IgD-negative memory B cell (primary cell): ENCODE results near the gene ZBP1. TPM values are rescaled to one million over a fixed set of nuclear protein-coding genes. Genes with fewer than 3 reads are reported as not detected.
A peak's percentile ranks its signal among the peaks of the same experiment; 100 is the strongest.
"Not testable (repeated sequence)": the region's sequence is repeated elsewhere in the genome, so short reads cannot be mapped to it uniquely, and the experiment has no call there.

ENCODE experiments used
- H3K27ac Mint-ChIP-seq, 3 donors: one replicate each; pipeline ENCODE4 v1.8.0; 2020 to 2022; ENCODE audit warnings: mild to moderate bottlenecking in 3 of 3, mixed read lengths in 3 of 3, moderate library complexity in 1 of 3
- H3K27me3 Mint-ChIP-seq: one replicate; pipeline ENCODE4 v1.8.0; 2021; ENCODE audit warnings: mixed read lengths
- H3K36me3 Mint-ChIP-seq: one replicate; pipeline ENCODE4 v1.8.0; 2020; ENCODE audit warnings: mild to moderate bottlenecking, mixed read lengths
- H3K4me1 Mint-ChIP-seq, 3 donors: one replicate each; pipeline ENCODE4 v1.8.0; 2020 to 2022; ENCODE audit warnings: mixed read lengths in 3 of 3, mild to moderate bottlenecking in 1 of 3
- H3K4me3 Mint-ChIP-seq, 4 donors: one replicate each; pipeline ENCODE4 v1.8.0; 2020 to 2022; ENCODE audit warnings: mild to moderate bottlenecking in 4 of 4, mixed read lengths in 4 of 4, moderate library complexity in 3 of 4
- H3K9me3 Mint-ChIP-seq, 3 donors: one replicate each; pipeline ENCODE4 v1.8.0; 2020 to 2021; ENCODE audit warnings: mixed read lengths in 3 of 3, mild to moderate bottlenecking in 1 of 3
- polyA plus RNA-seq: library from polyadenylated mRNA; unstranded; fragments of 300-500 nt; fragmentation: Illumina TruSeq; gene quantifications from one replicate; pipeline ENCODE4 v1.2.3, GENCODE V29; 2021

ZBP1 gene
- polyA plus RNA-seq, 1 donor from 2014 or later: 29.6 TPM

DNA sequence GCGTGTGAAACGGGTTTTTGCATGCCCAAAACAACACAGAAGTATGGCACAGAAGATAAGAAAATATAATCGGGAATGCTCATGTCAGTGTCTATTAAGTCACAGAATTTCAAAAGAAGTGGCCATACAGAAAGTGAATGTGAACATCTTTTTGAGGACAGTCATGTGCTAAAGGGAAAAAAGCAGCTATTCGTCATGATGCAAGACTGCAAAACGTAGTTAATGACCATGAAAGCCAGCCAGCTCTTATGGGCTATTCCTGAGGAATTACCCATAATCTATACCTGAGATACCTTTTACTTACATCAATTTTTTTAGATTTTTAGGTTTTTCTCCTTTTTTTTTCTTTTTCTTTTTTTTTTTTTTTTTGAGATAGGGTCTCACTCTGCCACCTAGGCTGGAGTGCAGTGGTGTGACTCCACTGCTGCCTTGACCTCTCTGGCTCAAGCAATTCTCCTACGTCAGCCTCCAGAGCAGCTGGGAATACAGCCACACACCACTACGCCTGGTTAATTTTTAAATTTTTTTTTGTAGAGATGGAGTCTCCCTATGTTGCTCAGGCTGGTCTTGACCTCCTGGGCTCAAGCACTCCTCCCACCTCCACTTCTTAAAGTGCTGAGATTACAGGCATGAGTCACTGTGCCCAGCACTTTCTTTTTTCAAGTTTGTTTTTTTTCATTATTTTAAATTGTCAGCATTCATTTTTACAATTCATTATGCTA is 18.1 kb upstream of the ZBP1 start:
- no peak overlapping the region for H3K4me3 Mint-ChIP-seq
- H3K27me3 Mint-ChIP-seq: peaks cover 30% of the 10 kb centered on the region
- peaks cover 0 to 8% (median 0%) of the 10 kb centered on the region in 3 donors for H3K4me1 Mint-ChIP-seq
- H3K36me3 Mint-ChIP-seq: peaks cover 5% of the 10 kb centered on the region
- H3K9me3 Mint-ChIP-seq: peaks cover 0 to 39% (median 26%) of the 10 kb centered on the region in 3 donors
- no peak overlapping the region for H3K27ac Mint-ChIP-seq

DNA sequence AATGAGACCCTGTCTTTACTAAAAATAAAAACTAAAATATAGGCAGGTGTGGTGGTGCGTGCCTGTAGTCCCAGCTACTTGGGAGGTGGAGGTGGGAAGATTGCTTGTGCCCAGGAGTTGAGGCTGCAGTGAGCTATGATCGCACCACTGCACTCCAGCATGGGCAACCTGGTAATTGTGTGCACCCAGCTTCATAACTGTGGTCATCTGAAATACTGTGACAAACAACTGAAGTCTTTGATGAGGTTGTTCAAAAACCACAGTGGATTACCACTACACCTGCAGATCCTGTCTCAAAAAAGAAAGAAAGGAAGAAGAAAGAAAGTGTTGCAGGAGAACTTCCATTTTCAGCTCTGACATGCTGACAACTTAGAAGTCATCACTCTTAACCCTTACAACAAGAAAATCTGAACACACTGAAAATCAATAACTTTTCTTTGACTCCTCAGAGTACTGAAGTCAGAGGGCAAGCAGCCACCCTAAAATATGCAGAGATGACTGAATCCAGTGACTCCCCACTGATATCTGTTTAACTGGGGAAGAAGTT is 13.8 kb upstream of the ZBP1 start:
- Mint-ChIP-seq H3K9me3 (peaks cover 3 to 33% (median 30%) of the 10 kb centered on the region in 3 donors), H3K4me3 (no peak overlapping the region), H3K36me3 (peaks cover 5% of the 10 kb centered on the region), H3K4me1 (peaks cover 2 to 20% (median 13%) of the 10 kb centered on the region in 3 donors), H3K27me3 (peaks cover 39% of the 10 kb centered on the region), H3K27ac (no peak overlapping the region)

DNA sequence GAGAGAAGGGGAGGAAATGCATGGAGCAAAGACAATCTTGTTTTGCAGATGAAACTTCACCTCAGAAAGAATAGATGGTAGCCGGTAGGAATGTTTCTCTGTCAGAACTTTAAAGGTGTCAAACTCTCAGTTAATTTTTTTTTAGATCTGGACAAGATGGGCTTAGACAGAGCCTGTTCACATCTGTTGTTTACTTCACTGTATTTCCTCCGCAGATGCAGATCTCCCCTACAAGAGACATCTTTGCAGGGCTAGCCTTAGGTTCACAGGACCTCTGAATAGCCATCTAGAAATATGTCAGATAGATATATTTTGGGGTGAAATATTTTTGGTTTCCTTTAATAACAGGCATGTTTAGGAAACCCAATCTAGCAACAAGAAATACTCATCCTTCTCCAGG is 12.1 kb upstream of the ZBP1 start:
- Mint-ChIP-seq H3K9me3 (peaks cover 3 to 26% (median 25%) of the 10 kb centered on the region in 3 donors), H3K4me1 (peaks cover 9 to 29% (median 13%) of the 10 kb centered on the region in 3 donors), H3K4me3 (no peak overlapping the region), H3K27me3 (peaks cover 39% of the 10 kb centered on the region), H3K36me3 (peaks cover 5% of the 10 kb centered on the region), H3K27ac (no peak overlapping the region)

DNA sequence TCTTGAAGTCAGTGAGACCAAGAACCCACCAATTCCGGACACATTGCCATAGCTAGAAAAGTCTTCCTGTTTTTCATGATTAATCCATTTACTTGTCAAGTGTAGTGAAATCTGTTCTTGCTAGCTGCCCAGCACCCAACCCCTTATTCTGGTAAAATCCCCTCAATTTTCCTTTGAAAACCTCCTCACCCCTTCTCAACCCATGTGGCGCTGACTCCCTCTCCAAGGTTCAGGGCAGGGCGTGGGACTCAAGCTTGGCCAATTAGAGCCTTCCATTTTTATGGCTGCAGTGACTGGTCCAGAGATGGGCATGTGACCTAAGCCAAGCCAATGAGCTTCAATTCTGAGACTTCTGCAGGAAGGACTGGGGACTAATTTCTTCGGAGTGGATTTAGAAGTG is 9.8 kb upstream of the ZBP1 start:
- peak overlapping the region; percentile 73 to 94 (median 89) for H3K27ac Mint-ChIP-seq
- H3K9me3 Mint-ChIP-seq: peaks cover 5 to 6% (median 5%) of the 10 kb centered on the region in 3 donors
- peaks cover 9 to 36% (median 13%) of the 10 kb centered on the region in 3 donors for H3K4me1 Mint-ChIP-seq
- peak overlapping the region; percentile 82 to 94 (median 92) for H3K4me3 Mint-ChIP-seq
- peaks cover 28% of the 10 kb centered on the region for H3K27me3 Mint-ChIP-seq
- peaks cover 2% of the 10 kb centered on the region for H3K36me3 Mint-ChIP-seq

DNA sequence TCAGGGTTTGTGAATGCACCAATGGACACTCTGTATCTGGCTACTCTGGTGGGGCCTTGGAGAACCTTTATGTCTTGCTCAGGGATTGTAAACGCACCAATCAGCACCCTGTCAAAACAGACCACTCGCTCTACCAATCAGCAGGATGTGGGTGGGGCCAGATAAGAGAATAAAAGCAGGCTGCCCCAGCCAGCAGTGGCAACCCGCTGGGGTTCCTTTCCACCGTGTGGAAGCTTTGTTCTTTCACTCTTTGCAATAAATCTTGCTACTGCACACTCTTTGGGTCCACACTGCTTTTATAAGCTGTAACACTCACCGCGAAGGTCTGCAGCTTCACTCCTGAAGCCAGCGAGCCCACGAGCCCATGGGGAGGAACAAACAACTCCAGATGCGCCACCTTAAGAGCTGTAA is 9.3 kb upstream of the ZBP1 start:
- not testable (repeated sequence) for H3K9me3 Mint-ChIP-seq, H3K36me3 Mint-ChIP-seq
- peaks cover 23% of the 10 kb centered on the region for H3K27me3 Mint-ChIP-seq
- peaks cover 9 to 36% (median 13%) of the 10 kb centered on the region in 3 donors for H3K4me1 Mint-ChIP-seq
- H3K27ac Mint-ChIP-seq: peak overlapping the region; percentile 73 to 94 (median 89)
- peak overlapping the region; percentile 82 to 94 (median 92) for H3K4me3 Mint-ChIP-seq

DNA sequence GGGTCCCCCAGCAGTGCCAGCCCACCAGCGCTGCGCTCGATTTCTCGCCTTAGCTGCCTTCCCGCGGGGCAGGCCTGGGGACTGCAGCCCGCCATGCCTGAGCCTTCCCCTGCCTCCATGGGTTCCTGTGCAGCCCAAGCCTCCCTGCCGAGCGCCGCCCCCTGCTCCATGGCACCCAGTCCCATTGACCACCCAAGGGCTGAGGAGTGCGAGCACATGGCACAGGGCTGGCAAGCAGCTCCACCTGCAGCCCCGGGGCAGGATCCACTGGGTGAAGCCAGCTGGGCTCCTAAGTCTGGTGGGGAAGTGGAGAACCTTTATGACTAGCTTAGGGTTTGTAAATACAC is 8.7 kb upstream of the ZBP1 start:
- Mint-ChIP-seq H3K27ac (peak overlapping the region; percentile 73 to 94 (median 89)), H3K4me1 (peaks cover 9 to 31% (median 13%) of the 10 kb centered on the region in 3 donors), H3K27me3 (peaks cover 17% of the 10 kb centered on the region), H3K4me3 (peak overlapping the region in 3 of 4 donors; percentile 24 to 94 (median 82))
- not testable (repeated sequence) for H3K9me3 Mint-ChIP-seq, H3K36me3 Mint-ChIP-seq

DNA sequence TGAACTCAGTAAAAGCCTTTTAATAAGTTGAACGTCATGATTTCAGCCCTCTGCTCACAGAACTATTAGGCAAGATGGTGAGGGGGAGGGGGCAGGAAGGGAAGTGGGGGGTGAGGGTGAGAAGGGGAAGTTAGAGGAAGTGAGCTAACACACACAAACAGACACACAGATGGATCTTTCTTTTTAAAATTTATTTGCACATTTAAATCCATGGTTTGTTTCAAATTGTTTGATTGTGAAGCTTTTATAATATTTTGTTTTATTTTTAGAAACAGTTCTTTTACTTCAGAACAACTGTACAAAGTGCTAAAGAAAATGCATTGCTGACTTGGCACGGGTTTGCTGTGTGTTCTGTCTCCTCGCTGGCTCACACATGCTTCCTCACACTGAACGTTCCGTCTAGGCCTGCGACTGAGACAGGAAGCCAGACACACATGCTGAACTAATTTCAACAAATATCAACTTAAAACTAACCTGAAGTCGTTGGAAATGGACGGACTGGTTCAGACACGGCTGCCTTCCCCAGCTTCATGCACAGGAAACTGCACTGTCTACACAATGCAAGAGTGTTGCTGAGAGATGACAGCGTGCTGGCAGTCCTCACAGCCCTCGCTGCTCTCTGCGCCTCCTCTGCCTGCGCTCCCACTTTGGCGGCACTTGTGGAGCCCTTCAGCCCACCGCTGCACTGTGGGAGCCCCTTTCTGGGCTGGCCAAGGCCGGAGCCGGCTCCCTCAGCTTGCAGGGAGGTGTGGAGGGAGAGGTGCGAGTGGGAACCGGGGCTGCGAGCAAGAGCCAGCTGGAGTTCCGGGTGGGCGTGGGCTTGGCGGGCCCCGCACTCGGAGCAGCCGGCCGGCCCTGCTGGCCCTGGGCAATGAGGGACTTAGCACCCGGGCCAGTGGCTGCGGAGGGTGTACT is 8.1 kb upstream of the ZBP1 start:
- Mint-ChIP-seq H3K4me1 (peaks cover 9 to 28% (median 13%) of the 10 kb centered on the region in 3 donors), H3K27me3 (peaks cover 16% of the 10 kb centered on the region), H3K9me3 (peaks cover 4 to 5% (median 5%) of the 10 kb centered on the region in 3 donors), H3K27ac (peak overlapping the region; percentile 47 to 94 (median 86)), H3K4me3 (peak overlapping the region; percentile 30 to 85 (median 74)), H3K36me3 (peaks cover 2% of the 10 kb centered on the region)

DNA sequence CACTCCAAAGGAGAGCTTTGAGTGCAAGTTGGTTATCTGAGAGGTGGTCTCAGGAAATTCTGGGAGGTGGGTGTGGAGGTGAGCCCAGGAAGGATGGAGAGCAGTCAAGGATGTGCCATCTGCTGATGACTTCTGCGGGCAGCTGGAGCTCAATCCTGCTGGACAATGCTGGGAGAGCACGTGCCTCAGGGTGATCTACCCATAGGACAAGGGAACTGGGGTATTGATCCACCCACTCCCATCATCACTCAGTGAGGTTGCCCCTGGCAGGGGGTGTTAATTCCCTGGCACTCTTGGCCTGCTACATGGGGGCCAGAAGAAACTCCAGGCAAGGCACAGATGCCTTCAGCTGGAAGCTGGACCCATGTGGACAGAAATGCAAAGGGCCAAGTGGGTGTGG is 7.1 kb upstream of the ZBP1 start:
- Mint-ChIP-seq H3K27ac (peak overlapping the region in 1 of 3 donors; percentile 47), H3K4me1 (peaks cover 13 to 32% (median 17%) of the 10 kb centered on the region in 3 donors), H3K27me3 (peaks cover 10% of the 10 kb centered on the region), H3K9me3 (peaks cover 4 to 5% (median 5%) of the 10 kb centered on the region in 3 donors), H3K36me3 (peaks cover 2% of the 10 kb centered on the region), H3K4me3 (peak overlapping the region in 2 of 4 donors; percentile 30 to 51)

DNA sequence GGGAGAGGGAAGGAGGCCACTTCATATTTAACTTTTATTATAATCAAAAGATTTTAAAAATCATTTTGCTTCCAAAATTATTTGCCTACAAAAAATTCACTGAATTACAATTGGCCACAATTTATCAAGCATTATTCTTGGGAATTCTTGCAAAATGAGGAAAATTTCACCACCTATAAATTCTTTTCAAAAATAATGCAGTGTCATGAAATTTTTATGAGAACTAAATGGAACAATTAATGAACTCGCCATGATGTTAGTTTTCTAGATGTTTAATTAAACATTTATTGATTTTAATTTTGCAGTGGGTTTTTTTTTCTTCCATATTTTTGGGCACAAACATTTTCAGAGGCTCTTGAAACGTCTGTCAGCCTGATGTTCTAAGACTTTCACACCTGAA is 5.8 kb upstream of the ZBP1 start:
- H3K9me3 Mint-ChIP-seq: peaks cover 4 to 5% (median 5%) of the 10 kb centered on the region in 3 donors
- peak overlapping the region in 1 of 3 donors; percentile 47 for H3K27ac Mint-ChIP-seq
- H3K4me3 Mint-ChIP-seq: peak overlapping the region in 3 of 4 donors; percentile 23 to 66 (median 52)
- H3K27me3 Mint-ChIP-seq: peaks cover 3% of the 10 kb centered on the region
- peaks cover 20 to 42% (median 24%) of the 10 kb centered on the region in 3 donors for H3K4me1 Mint-ChIP-seq
- H3K36me3 Mint-ChIP-seq: peaks cover 2% of the 10 kb centered on the region

DNA sequence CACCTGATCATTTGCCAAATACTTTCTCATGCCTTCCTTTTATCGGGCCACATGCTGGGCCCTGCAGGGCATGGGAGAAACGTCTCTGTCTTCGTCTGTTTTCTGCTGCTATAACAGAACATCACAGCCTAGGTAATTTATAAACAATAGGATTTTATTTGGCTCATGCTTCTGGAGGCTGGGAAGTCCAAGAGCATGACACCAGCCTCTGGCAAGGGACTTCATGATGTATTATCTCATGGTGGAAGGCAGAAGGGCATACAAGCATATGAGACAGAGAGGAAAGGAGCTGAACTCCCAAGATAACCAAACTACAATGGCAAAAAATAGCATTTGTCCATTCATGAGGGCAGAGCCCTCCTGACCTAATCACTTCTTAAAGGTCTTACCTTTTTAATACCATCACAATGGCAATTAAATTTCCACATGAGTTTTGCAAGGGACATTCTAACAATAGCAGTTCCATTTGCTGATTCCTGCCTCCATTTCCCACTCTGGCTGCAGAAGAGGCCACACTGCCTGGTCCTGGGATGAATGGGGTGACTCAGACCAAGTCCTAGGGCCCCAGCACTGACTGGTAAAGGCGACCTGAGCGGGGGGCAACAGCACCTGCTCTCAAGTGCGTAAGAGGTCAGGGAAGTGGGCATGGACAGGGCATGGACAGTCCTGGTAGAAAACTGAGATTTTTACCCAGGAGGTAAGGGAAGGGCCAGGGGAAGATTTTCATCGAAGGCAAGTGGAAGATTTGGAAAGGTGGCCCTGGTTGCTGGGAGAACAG is 5.1 kb upstream of the ZBP1 start:
- Mint-ChIP-seq H3K4me1 (peaks cover 25 to 47% (median 28%) of the 10 kb centered on the region in 3 donors), H3K4me3 (peak overlapping the region in 1 of 4 donors; percentile 18), H3K9me3 (peaks cover 4 to 5% (median 4%) of the 10 kb centered on the region in 3 donors), H3K27ac (no peak overlapping the region), H3K27me3 (peaks cover 3% of the 10 kb centered on the region), H3K36me3 (peaks cover 2% of the 10 kb centered on the region)

DNA sequence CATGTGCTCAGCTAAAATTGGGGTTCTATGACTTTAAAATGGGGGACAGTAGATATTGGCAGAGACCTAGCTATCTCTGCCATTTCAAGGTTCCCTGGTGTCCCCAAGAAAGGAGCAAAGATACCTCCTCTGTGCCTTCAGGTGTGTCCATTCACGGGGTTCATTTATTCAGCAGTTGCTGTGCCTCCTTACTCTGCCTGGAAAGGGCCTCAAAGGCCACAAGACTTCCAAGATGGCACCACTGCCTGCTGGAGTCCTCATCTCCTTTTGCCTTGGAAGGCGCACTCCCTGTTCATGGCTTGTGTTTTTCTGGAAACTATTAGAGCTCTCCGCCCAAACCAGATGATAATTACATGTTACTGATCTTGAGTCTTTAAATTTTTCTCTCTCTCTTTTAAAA is 3.9 kb upstream of the ZBP1 start:
- H3K4me3 Mint-ChIP-seq: peak overlapping the region in 1 of 4 donors; percentile 17
- peak overlapping the region in 1 of 3 donors; percentile 43 for H3K27ac Mint-ChIP-seq
- H3K4me1 Mint-ChIP-seq: peaks cover 23 to 46% (median 31%) of the 10 kb centered on the region in 3 donors
- H3K36me3 Mint-ChIP-seq: peaks cover 2% of the 10 kb centered on the region
- H3K27me3 Mint-ChIP-seq: no peaks in the 10 kb centered on the region
- H3K9me3 Mint-ChIP-seq: peaks cover 0 to 5% (median 2%) of the 10 kb centered on the region in 3 donors

DNA sequence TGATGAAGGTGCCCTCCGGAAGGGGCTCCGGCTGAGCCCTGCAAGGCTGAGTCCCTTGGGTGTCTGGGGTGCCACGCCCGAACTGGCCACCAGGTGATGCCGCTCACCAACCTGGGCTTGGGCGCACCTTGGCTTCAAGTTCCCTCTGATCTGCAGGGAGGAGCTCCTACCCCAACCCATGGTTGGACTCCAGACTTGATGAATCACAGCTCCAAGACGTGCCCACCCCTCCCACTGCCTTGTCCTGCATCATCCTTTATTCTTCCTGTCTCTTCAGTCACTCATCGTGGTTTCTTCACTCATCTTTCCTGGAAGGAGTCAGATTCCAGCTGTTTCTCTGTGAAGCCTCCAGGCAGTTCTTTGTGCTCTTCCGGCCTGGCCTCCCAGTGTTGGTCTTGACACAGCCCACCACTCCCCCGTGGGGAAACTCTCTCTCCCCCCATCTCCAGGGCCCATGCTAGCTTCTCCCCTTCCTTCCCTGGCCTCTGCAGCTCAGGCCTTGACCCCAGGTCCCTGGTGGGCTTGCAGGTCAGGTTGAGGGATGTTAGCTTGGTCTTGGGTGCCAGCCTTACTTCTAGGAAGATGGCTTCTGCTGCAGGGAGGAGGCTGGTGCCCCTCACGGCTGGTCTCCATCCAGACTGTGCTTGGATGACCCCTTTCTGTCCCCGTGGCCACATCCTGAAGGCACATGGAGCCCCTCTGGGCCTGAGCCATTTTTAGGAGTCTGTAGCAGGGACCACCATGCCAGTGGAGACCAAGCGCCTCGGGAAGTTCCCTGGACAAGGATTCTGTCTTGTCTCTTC is 2.6 kb upstream of the ZBP1 start:
- Mint-ChIP-seq H3K9me3 (peaks cover 0 to 5% (median 2%) of the 10 kb centered on the region in 3 donors), H3K27ac (peak overlapping the region in 2 of 3 donors; percentile 54 to 63), H3K4me1 (peaks cover 35 to 52% (median 36%) of the 10 kb centered on the region in 3 donors), H3K36me3 (peaks cover 2% of the 10 kb centered on the region), H3K4me3 (peak overlapping the region in 3 of 4 donors; percentile 61 to 88 (median 85)), H3K27me3 (no peaks in the 10 kb centered on the region)

DNA sequence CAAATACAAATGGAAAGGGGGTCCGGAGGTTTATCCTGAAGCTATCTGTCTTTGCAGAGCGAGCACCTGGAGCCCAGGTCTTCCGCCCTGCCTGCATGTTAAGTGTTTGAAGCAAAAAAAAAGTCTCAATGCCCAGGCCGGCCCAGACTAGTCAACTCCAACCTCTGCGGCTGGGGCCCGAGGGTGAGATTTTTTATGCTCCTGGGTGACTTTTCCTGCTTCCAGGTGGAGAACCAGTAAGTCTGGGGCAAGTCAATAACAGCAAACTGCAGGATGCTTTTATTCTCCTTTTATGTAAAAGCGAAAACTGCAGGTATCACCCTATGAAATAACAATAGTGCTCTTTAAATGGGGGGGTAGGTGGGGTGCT is 2.0 kb upstream of the ZBP1 start:
- H3K27me3 Mint-ChIP-seq: no peaks in the 10 kb centered on the region
- peaks cover 0 to 5% (median 2%) of the 10 kb centered on the region in 3 donors for H3K9me3 Mint-ChIP-seq
- H3K36me3 Mint-ChIP-seq: peaks cover 2% of the 10 kb centered on the region
- peak overlapping the region in 3 of 4 donors; percentile 61 to 88 (median 85) for H3K4me3 Mint-ChIP-seq
- peaks cover 34 to 50% (median 39%) of the 10 kb centered on the region in 3 donors for H3K4me1 Mint-ChIP-seq
- peak overlapping the region in 2 of 3 donors; percentile 54 to 63 for H3K27ac Mint-ChIP-seq
